A673 (cell line): Measurements from ENCODE around the gene PCBP4. TPM values are rescaled to one million over a fixed set of nuclear protein-coding genes. Genes with fewer than 3 reads are reported as not detected.

ENCODE experiments used
- BruUV-seq: library from RNA; stranded (reverse); fragments of 400-500 nt; replicated peaks from 2 replicates; lab custom pipeline; 2021; lab: Mats Ljungman, UMichigan
- CTCF ChIA-PET: fragments of 300-600 bp; sonication (Branson Sonifier 250); formaldehyde crosslinking; loops from one replicate; lab custom pipeline; 2022; ENCODE audit warnings: antibody characterized with exemption; lab: Charles Lee
- POLR2A ChIA-PET: fragments of 300-600 bp; sonication (Branson Sonifier 250); formaldehyde crosslinking; loops from one replicate; lab custom pipeline; 2022; ENCODE audit warnings: antibody characterized with exemption; ENCODE audit not compliant: low non-redundant PET; lab: Charles Lee
- DNase-seq: peaks from one replicate; pipeline ENCODE4 v3.0.0-alpha.2; 2015; ENCODE audit warnings: low spot score
- H3K27ac ChIP-seq: fragments of 200-600 bp; sonication (generic); 2 replicates; pipeline ENCODE4 v1.5.1; 2016; ENCODE audit warnings: mixed run types, low read depth, mild to moderate bottlenecking, mixed read lengths, antibody characterized with exemption, low read length; ENCODE audit not compliant: poor library complexity, severe bottlenecking
- H3K27me3 ChIP-seq: fragments of 200-600 bp; sonication (generic); replicated peaks from 2 replicates; pipeline ENCODE4 v1.6.1; 2017; ENCODE audit warnings: mixed run types, low read depth, mild to moderate bottlenecking, mixed read lengths, antibody characterized with exemption, low read length; ENCODE audit not compliant: insufficient read depth, poor library complexity
- H3K36me3 ChIP-seq: fragments of 200-600 bp; sonication (generic); 2 replicates; pipeline ENCODE4 v1.6.1; 2016; ENCODE audit warnings: mixed run types, mild to moderate bottlenecking, mixed read lengths, antibody characterized with exemption, low read length; ENCODE audit not compliant: insufficient read depth, poor library complexity, severe bottlenecking
- H3K4me1 ChIP-seq: fragments of 200-600 bp; sonication (generic); 2 replicates; pipeline ENCODE4 v1.6.1; 2017; ENCODE audit warnings: mixed run types, mild to moderate bottlenecking, mixed read lengths, antibody characterized with exemption, low read length; ENCODE audit not compliant: insufficient read depth, poor library complexity, severe bottlenecking
- H3K4me3 ChIP-seq: fragments of 200-600 bp; sonication (generic); 2 replicates; pipeline ENCODE4 v1.5.1; 2016; ENCODE audit warnings: low read depth, mixed run types, mild to moderate bottlenecking, mixed read lengths, low read length; ENCODE audit not compliant: poor library complexity, severe bottlenecking
- H3K9me3 ChIP-seq: fragments of 200-600 bp; sonication (generic); 2 replicates; pipeline ENCODE4 v1.6.1; 2016; ENCODE audit warnings: mixed run types, low read depth, mild to moderate bottlenecking, mixed read lengths, antibody characterized with exemption, low read length; ENCODE audit not compliant: poor library complexity, severe bottlenecking
- CTCF ChIP-seq: fragments of 300-800, 200-600 bp; sonication (generic); conservative IDR thresholded peaks from 2 replicates; pipeline ENCODE4 v1.5.1; 2017; ENCODE audit warnings: low read depth, mild to moderate bottlenecking, antibody characterized with exemption, low read length, moderate library complexity, mixed read lengths
- EZH2 ChIP-seq: fragments of 200-600 bp; sonication (generic); IDR thresholded peaks from 2 replicates; pipeline ENCODE4 v1.6.1; 2017; ENCODE audit warnings: borderline replicate concordance, low read depth, mild to moderate bottlenecking, mixed read lengths, antibody characterized with exemption, low read length; ENCODE audit not compliant: poor library complexity, severe bottlenecking
- intact Hi-C: fragments of 100-400 bp; cut with micrococcal nuclease; formaldehyde crosslinking; loops from one replicate; pipeline ENCODE4 v1.10.0; 2022; ENCODE audit not compliant: unreplicated experiment
- total RNA-seq: library from RNA; stranded (reverse); gene quantifications from 2 replicates; pipeline ENCODE4 v1.2.3, GENCODE V29; 2021

PCBP4 gene
- total RNA-seq, 1 experiment from 2014 or later = 5.3 TPM

- no peaks in the 10 kb centered on the region for H3K9me3 ChIP-seq
- no peak for TF ChIP-seq CTCF
- no peak for TF ChIP-seq EZH2
- H3K27ac ChIP-seq = no peak overlapping the region
- no TSS peak for BruUV-seq
- no peaks in the 10 kb centered on the region for H3K27me3 ChIP-seq
- no peaks in the 10 kb centered on the region for H3K36me3 ChIP-seq
- intact Hi-C loops = no loop called here
- ChIA-PET POLR2A (no interaction called here), CTCF (no interaction called here)
- no peak for DNase-seq
- H3K4me3 ChIP-seq = no peak overlapping the region
- no peaks in the 10 kb centered on the region for H3K4me1 ChIP-seq
Observed at GRCh38 chr3:51961602-51962569, 5.4 kb downstream of the PCBP4 start.

- POLR2A ChIA-PET = no interaction called here
- no peaks in the 10 kb centered on the region for H3K36me3 ChIP-seq
Observed at GRCh38 chr3:51961011-51961410, 6.2 kb downstream of the PCBP4 start.

GRCh38 chr3:51960386-51960785 lies 6.9 kb downstream of the PCBP4 start:
- TF ChIP-seq EZH2 (no peak), CTCF (no peak)
- Histone ChIP-seq H3K4me1 (no peaks in the 10 kb centered on the region), H3K27me3 (no peaks in the 10 kb centered on the region), H3K4me3 (no peak overlapping the region), H3K9me3 (no peaks in the 10 kb centered on the region), H3K27ac (no peak overlapping the region), H3K36me3 (no peaks in the 10 kb centered on the region)
- BruUV-seq = no TSS peak
- CTCF ChIA-PET = no interaction called here
- POLR2A ChIA-PET = no interaction called here
- intact Hi-C loops = no loop called here
- no peak for DNase-seq

More at GRCh38 chr3:51961011-51961410, 6.2 kb downstream of the PCBP4 start:
- no peaks in the 10 kb centered on the region for H3K9me3 ChIP-seq
- no peak for DNase-seq
- no peaks in the 10 kb centered on the region for H3K4me1 ChIP-seq
- H3K27ac ChIP-seq = no peak overlapping the region
- no TSS peak for BruUV-seq
- CTCF ChIA-PET = no interaction called here
- TF ChIP-seq EZH2 (no peak), CTCF (no peak)
- H3K27me3 ChIP-seq = no peaks in the 10 kb centered on the region
- H3K4me3 ChIP-seq = no peak overlapping the region
- intact Hi-C loops = no loop called here
